Thyroid gland (tissue), 4 donors: ENCODE data around the gene GPR18. TPM values are rescaled to one million over a fixed set of nuclear protein-coding genes. Genes with fewer than 3 reads are reported as not detected.
A peak's percentile ranks its signal among the peaks of the same experiment; 100 is the strongest.

Experiments
- DNase-seq, 2 donors: peaks; one replicate each; pipeline ENCODE4 v3.0.0-alpha.2; 2019
- H3K27ac ChIP-seq, 3 donors: fragments of 200-600 bp; sonication (generic); 1 replicate in 2 of 3; 2 replicates in 1 of 3; pipeline ENCODE4 v1.5.1; 2016 to 2019; ENCODE audit warnings: mild to moderate bottlenecking in 1 of 3, moderate library complexity in 1 of 3
- H3K27me3 ChIP-seq: fragments of 200-600 bp; sonication (generic); one replicate; pipeline ENCODE4 v1.5.1; 2019
- H3K36me3 ChIP-seq, 2 donors: fragments of 200-600 bp; sonication (generic); one replicate each; pipeline ENCODE4 v1.5.1; 2016 to 2019
- H3K4me1 ChIP-seq, 2 donors: fragments of 200-600 bp; sonication (generic); one replicate each; pipeline ENCODE4 v1.5.1; 2017 to 2019
- H3K4me3 ChIP-seq, 3 donors: fragments of 200-600 bp; sonication (generic); replicated peaks in 1 of 3; 1 replicate in 2 of 3; 2 replicates in 1 of 3; pipeline ENCODE4 v1.5.1; 2016; ENCODE audit warnings: mild to moderate bottlenecking in 1 of 3
- H3K9me3 ChIP-seq: fragments of 200-600 bp; sonication (generic); one replicate; pipeline ENCODE4 v1.5.1; 2017
- POLR2A ChIP-seq, 2 donors: fragments of 450-650 bp; IDR thresholded peaks; one replicate each; pipeline ENCODE4 v1.6.1; 2017; ENCODE audit warnings: antibody characterized with exemption in 2 of 2, mild to moderate bottlenecking in 2 of 2, moderate library complexity in 1 of 2
- WGBS, 2 donors: methylation state at CpG; one replicate each; pipeline ENCODE4 v1.1.5; 2017; 5-methylcytosine and 5-hydroxymethylcytosine counted together
- intact Hi-C: fragments of 100-400 bp; cut with DNase I; formaldehyde crosslinking; loops from one replicate; pipeline ENCODE4 v1.15.1; 2023
- total RNA-seq, 4 donors: library from RNA; depleted of rRNA; stranded (reverse); fragments of >200 nt; gene quantifications; one replicate each; pipeline ENCODE4 v1.2.3, GENCODE V29; 2016
- TF ChIP-seq, protein P1 (sequence below), 6 experiments: fragments of 200-600 bp in 3 of 6; fragments of 450-650 bp in 3 of 6; sonication (generic) in 3 of 6; IDR thresholded peaks; one replicate each; pipeline ENCODE4 v1.5.1; 2016 to 2019; ENCODE audit warnings: antibody characterized with exemption in 6 of 6, mild to moderate bottlenecking in 2 of 6, inconsistent platforms in 1 of 6, moderate library complexity in 1 of 6

GPR18 gene
- total RNA-seq, 4 donors from 2014 or later: 0.27 to 0.96 TPM; not detected in 2

DNA sequence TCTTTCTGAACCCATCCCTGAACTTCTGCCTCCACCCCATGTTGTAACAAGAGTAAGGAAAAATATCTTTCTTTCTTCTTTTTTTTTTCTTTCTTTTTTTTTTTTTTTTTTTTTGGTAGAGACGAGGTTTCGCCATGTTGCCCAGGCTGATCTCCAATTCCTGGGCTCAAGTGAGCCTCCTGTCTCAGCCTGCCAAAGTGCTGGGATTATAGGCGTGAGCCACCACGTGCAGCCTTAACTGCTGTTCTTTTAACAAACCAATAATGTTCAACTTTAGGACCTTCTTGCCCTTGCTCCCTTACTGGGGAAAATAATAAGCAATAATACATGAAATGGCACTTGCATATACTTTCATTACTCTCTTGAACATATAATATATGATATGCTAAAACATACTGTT, 29.4 kb upstream of the GPR18 start:
- Histone ChIP-seq H3K27ac (peak overlapping the region; percentile 36 to 67 (median 63)), H3K9me3 (no peaks in the 10 kb centered on the region), H3K36me3 (no peaks in the 10 kb centered on the region), H3K4me1 (peaks cover 22 to 36% of the 10 kb centered on the region in 2 donors), H3K27me3 (no peaks in the 10 kb centered on the region), H3K4me3 (no peak overlapping the region)
- peak; percentile 59 to 72 for DNase-seq
- TF ChIP-seq, protein P1, sequence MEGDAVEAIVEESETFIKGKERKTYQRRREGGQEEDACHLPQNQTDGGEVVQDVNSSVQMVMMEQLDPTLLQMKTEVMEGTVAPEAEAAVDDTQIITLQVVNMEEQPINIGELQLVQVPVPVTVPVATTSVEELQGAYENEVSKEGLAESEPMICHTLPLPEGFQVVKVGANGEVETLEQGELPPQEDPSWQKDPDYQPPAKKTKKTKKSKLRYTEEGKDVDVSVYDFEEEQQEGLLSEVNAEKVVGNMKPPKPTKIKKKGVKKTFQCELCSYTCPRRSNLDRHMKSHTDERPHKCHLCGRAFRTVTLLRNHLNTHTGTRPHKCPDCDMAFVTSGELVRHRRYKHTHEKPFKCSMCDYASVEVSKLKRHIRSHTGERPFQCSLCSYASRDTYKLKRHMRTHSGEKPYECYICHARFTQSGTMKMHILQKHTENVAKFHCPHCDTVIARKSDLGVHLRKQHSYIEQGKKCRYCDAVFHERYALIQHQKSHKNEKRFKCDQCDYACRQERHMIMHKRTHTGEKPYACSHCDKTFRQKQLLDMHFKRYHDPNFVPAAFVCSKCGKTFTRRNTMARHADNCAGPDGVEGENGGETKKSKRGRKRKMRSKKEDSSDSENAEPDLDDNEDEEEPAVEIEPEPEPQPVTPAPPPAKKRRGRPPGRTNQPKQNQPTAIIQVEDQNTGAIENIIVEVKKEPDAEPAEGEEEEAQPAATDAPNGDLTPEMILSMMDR (IDR thresholded peaks at IDR 0.05): no peak
- TF ChIP-seq POLR2A (IDR thresholded peaks at IDR 0.05): no peak
- WGBS, 2 donors: 26 to 30% methylated on average over 4 of the region's 4 CpGs
- intact Hi-C loops: no loop called here

DNA sequence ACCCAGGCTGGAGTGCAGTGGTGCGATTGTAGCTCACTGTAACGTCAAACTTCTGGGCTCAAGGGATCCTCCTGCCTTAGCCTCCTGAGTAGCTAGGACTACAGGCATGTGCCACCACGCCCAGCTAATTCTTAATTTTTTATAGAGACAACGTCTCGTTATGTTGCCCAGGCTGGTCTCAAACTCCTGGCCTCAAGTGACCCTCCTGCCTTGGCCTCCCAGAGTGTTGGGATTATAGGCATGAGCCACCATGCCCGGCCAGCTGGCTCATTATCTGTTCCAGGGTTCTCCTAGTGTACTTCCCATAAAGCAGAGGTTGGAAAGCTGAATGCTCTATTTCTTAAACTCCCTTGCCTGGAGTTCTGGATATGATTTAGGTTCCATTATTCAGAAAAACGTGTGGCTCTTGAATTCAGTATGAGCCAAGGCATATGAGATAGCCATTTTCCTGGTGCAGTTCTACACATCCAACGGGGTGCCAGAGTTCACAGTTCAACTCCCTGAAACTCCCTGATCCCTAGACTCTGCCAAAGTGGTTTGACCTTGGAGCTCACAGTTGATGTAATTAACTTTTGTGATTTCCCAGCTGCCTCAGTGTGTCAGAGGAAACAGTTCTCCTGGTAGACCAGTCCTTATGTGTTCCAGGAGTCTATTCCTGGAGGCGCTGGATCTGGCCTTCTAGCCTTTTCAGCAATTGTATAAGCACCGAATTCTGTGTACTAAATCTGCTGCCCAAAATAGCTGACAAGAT, 27.4 kb upstream of the GPR18 start:
- TF ChIP-seq, protein P1 (IDR thresholded peaks at IDR 0.05): no peak
- TF ChIP-seq POLR2A (IDR thresholded peaks at IDR 0.05): no peak
- peaks cover 27 to 45% of the 10 kb centered on the region in 2 donors for H3K4me1 ChIP-seq
- no peak for DNase-seq
- H3K4me3 ChIP-seq: no peak overlapping the region
- H3K9me3 ChIP-seq: no peaks in the 10 kb centered on the region
- H3K36me3 ChIP-seq: no peaks in the 10 kb centered on the region
- H3K27ac ChIP-seq: no peak overlapping the region
- WGBS, 2 donors: 81 to 83% methylated on average over 10 of the region's 10 CpGs
- intact Hi-C loops: no loop called here
- H3K27me3 ChIP-seq: no peaks in the 10 kb centered on the region

GRCh38 chr13:99282264-99283231, 24.4 kb upstream of the GPR18 start:
- no peak overlapping the region for H3K4me3 ChIP-seq
- H3K27ac ChIP-seq: peak overlapping the region in 2 of 3 donors; percentile 35 to 48
- intact Hi-C loops: no loop called here
- no peaks in the 10 kb centered on the region for H3K36me3 ChIP-seq
- no peak for TF ChIP-seq POLR2A (IDR thresholded peaks at IDR 0.05)
- TF ChIP-seq, protein P1 (IDR thresholded peaks at IDR 0.05): no peak
- H3K4me1 ChIP-seq: peaks cover 10 to 37% of the 10 kb centered on the region in 2 donors
- no peak for DNase-seq
- no peaks in the 10 kb centered on the region for H3K27me3 ChIP-seq
- no peaks in the 10 kb centered on the region for H3K9me3 ChIP-seq
- WGBS, 2 donors: 62 to 73% methylated on average over 1 of the region's 1 CpG

DNA sequence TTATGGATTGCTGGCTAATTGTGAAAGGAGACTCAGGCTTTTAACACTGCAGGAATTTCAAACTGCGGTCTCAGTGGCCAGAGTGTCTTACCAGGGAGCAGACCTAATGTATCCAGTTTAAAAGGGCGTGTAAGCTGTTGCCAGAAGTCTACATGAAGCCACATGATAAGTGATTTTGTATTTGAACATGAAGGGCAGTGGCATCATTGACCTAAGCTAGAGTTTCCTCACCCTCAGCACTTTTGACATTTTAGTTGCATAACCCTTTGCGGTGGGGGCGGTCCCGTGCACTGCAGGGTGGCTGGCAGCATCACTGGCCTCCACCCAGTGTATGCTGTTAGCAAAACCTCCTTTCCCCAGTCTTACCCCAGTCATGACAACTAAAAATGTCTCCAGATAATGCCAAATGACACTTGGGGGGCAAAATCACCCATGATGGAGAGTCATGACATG, 23.7 kb upstream of the GPR18 start:
- intact Hi-C loops: no loop called here
- Histone ChIP-seq H3K27ac (peak overlapping the region in 2 of 3 donors; percentile 35 to 48), H3K4me3 (no peak overlapping the region), H3K9me3 (no peaks in the 10 kb centered on the region), H3K4me1 (peaks cover 5 to 30% of the 10 kb centered on the region in 2 donors), H3K36me3 (no peaks in the 10 kb centered on the region), H3K27me3 (no peaks in the 10 kb centered on the region)
- no peak for TF ChIP-seq POLR2A (IDR thresholded peaks at IDR 0.05)
- TF ChIP-seq, protein P1 (IDR thresholded peaks at IDR 0.05): no peak
- peak; percentile 28 to 29 for DNase-seq
- WGBS, 2 donors: 81 to 94% methylated on average over 5 of the region's 5 CpGs
